IMR-90 (cell line): ENCODE data around the gene KMT5C. TPM values are rescaled to one million over a fixed set of nuclear protein-coding genes. Genes with fewer than 3 reads are reported as not detected.

Experiments used
- ATAC-seq: fragments of 200-7000 bp; cut with Tn5 transposase; 2 replicates; pipeline ENCODE4 v1.9.1; 2020; ENCODE audit warnings: low read depth, mild to moderate bottlenecking, moderate library complexity
- BruUV-seq: library from RNA; stranded (reverse); fragments of 400-500 nt; replicated peaks from 2 replicates; lab custom pipeline; 2021; lab: Mats Ljungman, UMichigan
- CTCF ChIA-PET: fragments of 300-600 bp; formaldehyde crosslinking; extraction: SDS; loops from one replicate; lab custom pipeline; 2021; ENCODE audit warnings: antibody characterized with exemption; lab: Yijun Ruan, JAX
- POLR2A ChIA-PET: fragments of 300-600 bp; sonication (Branson Sonifier 250); formaldehyde crosslinking; loops from one replicate; lab custom pipeline; 2022; ENCODE audit warnings: antibody characterized with exemption; ENCODE audit not compliant: unreplicated experiment; lab: Charles Lee
- DNase-seq: peaks from one replicate; pipeline ENCODE4 v3.0.0; 2013
- H2AFZ ChIP-seq: replicated peaks from 2 replicates; pipeline ENCODE3; 2013; ENCODE audit warnings: low read length, mild to moderate bottlenecking; ENCODE audit not compliant: poor library complexity
- H2AK5ac ChIP-seq: 2 replicates; pipeline ENCODE4 v1.6.1; 2013; ENCODE audit warnings: low read depth, low read length, inconsistent platforms
- H2AK9ac ChIP-seq: replicated peaks from 2 replicates; pipeline ENCODE3; 2013; ENCODE audit warnings: mild to moderate bottlenecking, low read depth, low read length, moderate library complexity; ENCODE audit not compliant: poor library complexity
- H2BK120ac ChIP-seq: 2 replicates; pipeline ENCODE4 v1.6.1; 2013; ENCODE audit warnings: low read depth, low read length, inconsistent platforms
- H2BK15ac ChIP-seq: 3 replicates; pipeline ENCODE4 v1.6.1; 2013; ENCODE audit warnings: low read depth, low read length, inconsistent platforms
- H2BK20ac ChIP-seq: 2 replicates; pipeline ENCODE4 v1.6.1; 2013; ENCODE audit warnings: low read depth, mild to moderate bottlenecking, inconsistent platforms, low read length, moderate library complexity
- H2BK5ac ChIP-seq: 2 replicates; pipeline ENCODE4 v1.6.1; 2013; ENCODE audit warnings: mild to moderate bottlenecking, low read depth, low read length, inconsistent platforms; ENCODE audit not compliant: poor library complexity, severe bottlenecking
- H3K14ac ChIP-seq: replicated peaks from 2 replicates; pipeline ENCODE4 v1.6.1; 2013; ENCODE audit warnings: low read depth, low read length, inconsistent platforms
- H3K18ac ChIP-seq: 2 replicates; pipeline ENCODE4 v1.6.1; 2013; ENCODE audit warnings: low read depth, low read length, control low read depth
- H3K23ac ChIP-seq: 2 replicates; pipeline ENCODE4 v1.6.1; 2013; ENCODE audit warnings: low read depth, low read length, inconsistent platforms
- H3K27ac ChIP-seq: 2 replicates; pipeline ENCODE4 v1.5.1; 2013; ENCODE audit warnings: mild to moderate bottlenecking, control low read depth, low read length; ENCODE audit not compliant: insufficient read depth
- H3K27me3 ChIP-seq: 2 replicates; pipeline ENCODE4 v1.6.1; 2013; ENCODE audit warnings: low read length; ENCODE audit not compliant: control insufficient read depth, insufficient read depth
- H3K36me3 ChIP-seq: 2 replicates; pipeline ENCODE4 v1.6.1; 2013; ENCODE audit warnings: low read length, mixed read lengths; ENCODE audit not compliant: control insufficient read depth, insufficient read depth
- H3K4ac ChIP-seq: 2 replicates; pipeline ENCODE4 v1.6.1; 2013; ENCODE audit warnings: low read depth, low read length, inconsistent platforms
- H3K4me1 ChIP-seq: 2 replicates; pipeline ENCODE4 v1.6.1; 2013; ENCODE audit warnings: low read length, mixed read lengths; ENCODE audit not compliant: control insufficient read depth, insufficient read depth
- H3K4me2 ChIP-seq: 2 replicates; pipeline ENCODE4 v1.6.1; 2013; ENCODE audit warnings: low read depth, mild to moderate bottlenecking, control low read depth, low read length, moderate library complexity
- H3K4me3 ChIP-seq: 2 replicates; pipeline ENCODE4 v1.5.1; 2013; ENCODE audit warnings: low read depth, mild to moderate bottlenecking, control low read depth, low read length, moderate library complexity; ENCODE audit not compliant: insufficient read depth
- H3K56ac ChIP-seq: 2 replicates; pipeline ENCODE4 v1.6.1; 2013; ENCODE audit warnings: low read length, inconsistent platforms; ENCODE audit not compliant: insufficient read depth; ENCODE audit errors: extremely low read depth
- H3K79me1 ChIP-seq, 2 experiments: 2 replicates each; pipeline ENCODE4 v1.6.1; 2013; ENCODE audit warnings: low read length in 2 of 2, inconsistent platforms in 1 of 2, low read depth in 1 of 2
- H3K9ac ChIP-seq: 2 replicates; pipeline ENCODE4 v1.6.1; 2013; ENCODE audit warnings: low read depth, low read length, control low read depth
- H3K9me1 ChIP-seq: 2 replicates; pipeline ENCODE4 v1.6.1; 2013; ENCODE audit warnings: low read length, inconsistent platforms; ENCODE audit not compliant: insufficient read depth
- H3K9me3 ChIP-seq: 2 replicates; pipeline ENCODE4 v1.6.1; 2013; ENCODE audit warnings: low read length; ENCODE audit not compliant: control insufficient read depth, insufficient read depth
- H4K20me1 ChIP-seq: 2 replicates; pipeline ENCODE4 v1.6.1; 2013; ENCODE audit warnings: low read length, inconsistent platforms; ENCODE audit not compliant: insufficient read depth
- H4K5ac ChIP-seq: 2 replicates; pipeline ENCODE4 v1.6.1; 2013; ENCODE audit warnings: mild to moderate bottlenecking, low read depth, low read length, control low read depth
- H4K8ac ChIP-seq, 2 experiments: 2 replicates each; pipeline ENCODE4 v1.6.1; 2013; ENCODE audit warnings: low read depth in 2 of 2, low read length in 2 of 2, control low read depth in 1 of 2, inconsistent platforms in 1 of 2
- H4K91ac ChIP-seq: 2 replicates; pipeline ENCODE4 v1.6.1; 2013; ENCODE audit warnings: low read depth, low read length, inconsistent platforms; ENCODE audit not compliant: insufficient read depth
- BHLHE40 ChIP-seq: fragments of 150-350 bp; IDR thresholded peaks from 2 replicates; pipeline ENCODE4 v1.6.1; 2016; ENCODE audit warnings: mild to moderate bottlenecking, low read depth, low read length
- CEBPB ChIP-seq: IDR thresholded peaks from 2 replicates; pipeline ENCODE4 v1.6.1; 2012; ENCODE audit warnings: low read depth, low read length, improper control_type of control experiment
- CHD1 ChIP-seq: IDR thresholded peaks from 2 replicates; pipeline ENCODE4 v1.6.1; 2012; ENCODE audit warnings: low read depth, low read length, improper control_type of control experiment
- CTCF ChIP-seq: conservative IDR thresholded peaks from 2 replicates; pipeline ENCODE4 v1.5.1; 2012; ENCODE audit warnings: mild to moderate bottlenecking, low read depth, low read length, improper control_type of control experiment
- ELK1 ChIP-seq: fragments of 150-350 bp; IDR thresholded peaks from 2 replicates; pipeline ENCODE4 v1.6.1; 2016; ENCODE audit warnings: low read depth, mild to moderate bottlenecking, low read length, moderate library complexity, borderline replicate concordance
- FOS ChIP-seq: fragments of 150-350 bp; IDR thresholded peaks from 2 replicates; pipeline ENCODE4 v1.6.1; 2016; ENCODE audit warnings: low read depth, low read length
- MAFK ChIP-seq: IDR thresholded peaks from 2 replicates; pipeline ENCODE4 v1.6.1; 2012; ENCODE audit warnings: low read depth, low read length, improper control_type of control experiment
- MAZ ChIP-seq: IDR thresholded peaks from 2 replicates; pipeline ENCODE4 v1.6.1; 2012; ENCODE audit warnings: low read depth, mild to moderate bottlenecking, low read length, improper control_type of control experiment, moderate library complexity, borderline replicate concordance
- MXI1 ChIP-seq: IDR thresholded peaks from 2 replicates; pipeline ENCODE4 v1.6.1; 2012; ENCODE audit warnings: low read depth, mild to moderate bottlenecking, low read length, moderate library complexity, borderline replicate concordance
- NFE2L2 ChIP-seq: fragments of 150-350 bp; IDR thresholded peaks from 2 replicates; pipeline ENCODE4 v1.6.1; 2016; ENCODE audit warnings: low read depth, mild to moderate bottlenecking, low read length
- POLR2A ChIP-seq: IDR thresholded peaks from 2 replicates; pipeline ENCODE4 v1.6.1; 2012; ENCODE audit warnings: mild to moderate bottlenecking, low read depth, low read length
- RAD21 ChIP-seq: IDR thresholded peaks from 2 replicates; pipeline ENCODE4 v1.6.1; 2012; ENCODE audit warnings: low read length, improper control_type of control experiment
- RCOR1 ChIP-seq: IDR thresholded peaks from 2 replicates; pipeline ENCODE4 v1.6.1; 2012; ENCODE audit warnings: mild to moderate bottlenecking, low read length, improper control_type of control experiment; ENCODE audit not compliant: insufficient replicate concordance
- RFX5 ChIP-seq: IDR thresholded peaks from 2 replicates; pipeline ENCODE4 v1.8.0; 2012; ENCODE audit warnings: low read depth, mild to moderate bottlenecking, low read length, moderate library complexity
- SMC3 ChIP-seq: fragments of 150-350 bp; IDR thresholded peaks from 2 replicates; pipeline ENCODE4 v1.6.1; 2016; ENCODE audit warnings: low read depth, mild to moderate bottlenecking, antibody characterized with exemption, low read length, moderate library complexity
- USF2 ChIP-seq: fragments of 150-350 bp; IDR thresholded peaks from 2 replicates; pipeline ENCODE4 v1.6.1; 2017; ENCODE audit warnings: mild to moderate bottlenecking, antibody characterized with exemption, low read length, low read depth
- WGBS, 2 experiments: methylation state at CpG; one replicate each; pipeline versions ENCODE4 v1.1.5 to v1.1.7; 2013; ENCODE audit warnings: missing lambda C conversion rate in 2 of 2; ENCODE audit not compliant: insufficient read length in 1 of 2; ENCODE audit errors: extremely low coverage in 2 of 2; 5-methylcytosine and 5-hydroxymethylcytosine counted together
- dilution Hi-C: fragments of 300-500 bp; cut with HindIII; formaldehyde crosslinking; loops from one replicate; pipeline ENCODE4 v1.14.3; 2018; ENCODE audit warnings: low sequenced_read_pairs; ENCODE audit not compliant: unreplicated experiment
- in situ Hi-C: fragments of 300-500 bp; cut with MboI; formaldehyde crosslinking; loops from 3 replicates; pipeline ENCODE4 v1.14.3; 2019; ENCODE audit warnings: low sequenced_read_pairs, inconsistent platforms, mixed read lengths
- intact Hi-C: fragments of 100-400 bp; cut with micrococcal nuclease; formaldehyde crosslinking; loops from 2 replicates; pipeline ENCODE4 v1.10.0; 2022
- polyA plus RNA-seq, 3 experiments: library from polyadenylated mRNA; depleted of rRNA; stranded (reverse); fragments of >200 nt; gene quantifications; 2 replicates each; pipeline ENCODE4 v1.2.3, GENCODE V29; 2012; ENCODE audit warnings: low replicate concordance in 1 of 3
- total RNA-seq: library from RNA; depleted of rRNA; stranded (reverse); fragments of >200 nt; gene quantifications from 2 replicates; pipeline ENCODE4 v1.2.3, GENCODE V29; 2012

Gene KMT5C
- total and polyA plus RNA-seq, 2 of the 4 experiments (the other 2 are of a cell fraction): 1.8 to 5.9 TPM

- POLR2A ChIA-PET: no interaction called here
- H4K8ac ChIP-seq: no peak overlapping the region
- no peaks in the 10 kb centered on the region for H3K79me1 ChIP-seq
These were observed 30.2 kb upstream of the KMT5C start for GRCh38 chr19:55309448-55309847.

More at GRCh38 chr19:55309448-55309847, 30.2 kb upstream of the KMT5C start:
- TF ChIP-seq CTCF (no peak), POLR2A (no peak), MAZ (no peak), NFE2L2 (no peak), MAFK (no peak), RFX5 (no peak), CEBPB (no peak), USF2 (no peak), BHLHE40 (no peak), RAD21 (no peak), FOS (no peak), MXI1 (no peak), ELK1 (no peak), RCOR1 (no peak), SMC3 (no peak), CHD1 (no peak)
- no peak overlapping the region for H2BK120ac ChIP-seq
- BruUV-seq: no TSS peak
- intact Hi-C loops: no loop called here
- H2AK9ac ChIP-seq: no peak overlapping the region
- no peak overlapping the region for H3K18ac ChIP-seq
- H3K9ac ChIP-seq: no peak overlapping the region
- H3K27me3 ChIP-seq: no peaks in the 10 kb centered on the region
- no peak overlapping the region for H4K5ac ChIP-seq
- no peak overlapping the region for H3K4ac ChIP-seq
- WGBS, 2 experiments: 86% methylated on average over 2 of the region's 5 CpGs; no CpG with 5 or more reads in 1 of the 2 experiments
- H4K20me1 ChIP-seq: no peaks in the 10 kb centered on the region
- H3K4me3 ChIP-seq: no peak overlapping the region
- no peak overlapping the region for H2AK5ac ChIP-seq
- H3K23ac ChIP-seq: no peak overlapping the region
- dilution Hi-C loops: no loop called here
- no peak overlapping the region for H3K14ac ChIP-seq
- ATAC-seq: no peak
- no peak overlapping the region for H2BK5ac ChIP-seq
- H3K9me3 ChIP-seq: no peaks in the 10 kb centered on the region; the same call in 1 of the 2 replicates
- H3K4me2 ChIP-seq: no peak overlapping the region
- H2BK20ac ChIP-seq: no peak overlapping the region
- no peak overlapping the region for H2BK15ac ChIP-seq
- H3K27ac ChIP-seq: no peak overlapping the region
- CTCF ChIA-PET: no interaction called here
- no peaks in the 10 kb centered on the region; the same call in 1 of the 2 replicates for H3K4me1 ChIP-seq
- no peaks in the 10 kb centered on the region for H3K9me1 ChIP-seq
- DNase-seq: no peak
- H3K36me3 ChIP-seq: peaks cover 36% of the 10 kb centered on the region
- in situ Hi-C loops: no loop called here
- H4K91ac ChIP-seq: no peak overlapping the region
- no peak overlapping the region for H2AFZ ChIP-seq
- no peak overlapping the region for H3K56ac ChIP-seq
